GM19193 (cell line): ENCODE data around the gene PKP3.

ENCODE experiments used
- POLR2A ChIP-seq: IDR thresholded peaks from 4 replicates; pipeline ENCODE4 v1.6.1; 2011; ENCODE audit not compliant: insufficient read depth, insufficient read length; ENCODE audit errors: extremely low read depth

PKP3 gene

DNA sequence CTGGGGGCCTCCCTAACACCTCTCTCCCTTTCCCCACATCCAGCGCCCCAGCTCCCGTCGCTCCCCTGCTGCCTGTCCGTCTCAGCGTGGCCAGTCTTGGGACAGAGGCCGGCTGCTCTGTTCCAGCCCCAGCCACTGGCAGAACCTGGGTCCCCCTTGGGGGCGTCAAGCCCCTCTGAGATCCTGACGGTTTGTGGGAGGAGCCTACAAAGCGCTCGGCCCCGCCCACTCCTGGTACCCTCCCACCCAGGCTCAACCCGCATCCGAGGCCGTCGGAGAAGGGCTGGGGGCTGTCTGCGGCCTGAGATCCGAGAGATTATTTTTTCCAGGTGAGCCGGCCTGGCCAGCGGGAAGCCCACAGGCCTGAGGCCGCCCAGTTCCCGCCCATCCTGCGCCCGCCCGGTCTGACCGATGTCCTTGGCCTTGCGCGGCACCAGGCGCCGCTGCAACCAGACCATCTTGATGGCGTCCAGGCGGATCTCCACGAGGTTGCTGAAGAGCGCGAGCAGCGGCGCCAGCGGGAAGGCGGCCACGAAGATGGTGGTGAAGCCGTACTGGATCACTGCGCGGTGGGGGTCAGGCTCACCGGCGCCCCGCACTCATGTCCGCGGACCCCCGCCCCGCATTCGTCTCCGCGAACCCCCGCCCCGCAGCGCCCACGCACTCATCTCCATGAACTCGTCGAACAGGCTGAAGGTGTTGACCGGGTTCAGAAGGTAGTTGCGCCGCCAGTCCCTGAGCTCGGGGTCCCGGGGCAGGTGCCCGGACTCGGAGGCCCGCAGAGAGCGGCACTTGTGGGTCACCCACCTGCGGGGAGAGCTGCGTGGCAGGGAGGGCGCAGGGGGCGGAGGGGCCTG is 26.3 kb downstream of the PKP3 start:
- TF ChIP-seq POLR2A = no peak

DNA sequence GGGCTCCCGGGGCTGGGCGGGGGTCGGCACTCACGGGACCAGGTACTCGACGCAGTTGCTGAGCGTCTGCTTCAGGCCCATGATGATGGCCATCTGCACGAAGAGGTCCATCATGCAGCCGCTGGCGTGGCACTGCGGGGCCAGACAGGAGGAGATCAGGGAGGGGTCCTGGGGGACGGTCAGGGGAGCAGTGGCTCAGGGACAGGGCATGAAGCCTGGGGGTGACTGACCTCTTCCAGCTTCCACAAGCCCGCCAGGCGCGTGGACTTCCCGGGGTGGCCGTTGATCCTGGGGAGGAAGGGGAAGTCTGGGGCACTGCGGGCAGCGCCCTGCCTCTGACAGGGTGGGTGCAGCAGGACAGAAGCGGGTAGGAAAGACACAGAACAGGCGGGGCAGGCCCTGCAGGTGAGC is 26.9 kb downstream of the PKP3 start:
- no peak for TF ChIP-seq POLR2A

DNA sequence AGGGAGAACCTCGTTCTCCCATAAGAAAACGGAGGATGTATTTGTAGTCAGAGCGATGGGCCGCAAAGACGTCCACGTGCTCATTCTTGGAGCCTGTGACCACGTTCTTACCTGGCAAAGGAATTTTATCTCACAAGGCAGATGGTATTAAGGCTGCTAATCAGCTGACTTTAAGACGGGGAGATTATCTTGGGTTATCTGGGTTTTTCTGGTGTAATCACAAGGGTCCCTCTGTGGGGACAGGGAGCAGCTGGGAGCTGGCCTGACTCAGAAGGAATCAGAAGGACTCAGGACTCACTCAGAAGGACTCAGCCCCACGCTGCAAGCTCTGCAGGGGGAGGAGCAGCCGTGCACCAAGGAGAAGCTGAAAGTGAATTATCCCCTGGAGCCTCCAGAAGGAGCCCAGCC is 28.2 kb downstream of the PKP3 start:
- no peak for TF ChIP-seq POLR2A

DNA sequence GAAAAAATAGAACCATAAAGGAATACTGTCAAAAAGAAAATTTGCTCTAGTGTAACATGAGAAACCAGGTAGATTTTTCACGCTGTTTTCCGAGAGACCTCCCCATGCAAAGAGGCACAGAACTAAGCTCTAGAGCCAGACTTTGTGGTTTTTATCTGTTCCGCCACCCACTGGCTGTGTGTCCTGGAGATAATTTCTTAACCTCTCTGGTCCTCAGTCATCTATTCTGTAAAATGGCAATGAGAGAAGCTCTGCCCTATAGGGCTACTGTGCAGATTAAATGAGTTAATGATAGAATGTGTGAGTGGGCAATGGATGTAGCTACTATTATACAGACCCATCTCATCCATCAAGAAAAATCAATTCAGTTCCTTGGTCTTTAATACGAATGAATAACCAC is 30.2 kb downstream of the PKP3 start:
- TF ChIP-seq POLR2A = no peak

DNA sequence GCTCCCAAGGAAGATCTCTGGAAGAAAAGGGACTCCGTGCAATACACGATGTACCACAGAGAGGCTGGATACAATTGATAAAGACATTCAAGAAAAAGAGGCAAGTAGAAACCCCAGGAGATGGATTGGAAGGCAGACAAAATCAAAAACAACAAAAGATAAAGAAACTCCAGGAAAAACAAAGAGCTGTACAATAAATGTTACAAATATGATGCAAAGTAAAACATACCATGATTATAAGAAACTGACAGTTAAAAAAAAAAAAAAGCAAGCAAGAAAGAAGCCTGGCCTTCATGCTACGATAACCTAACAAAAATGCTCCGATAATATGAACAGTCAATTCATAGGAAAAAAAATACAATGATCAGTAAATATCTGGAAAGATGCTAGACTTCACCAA is 31.3 kb downstream of the PKP3 start:
- TF ChIP-seq POLR2A = no peak

DNA sequence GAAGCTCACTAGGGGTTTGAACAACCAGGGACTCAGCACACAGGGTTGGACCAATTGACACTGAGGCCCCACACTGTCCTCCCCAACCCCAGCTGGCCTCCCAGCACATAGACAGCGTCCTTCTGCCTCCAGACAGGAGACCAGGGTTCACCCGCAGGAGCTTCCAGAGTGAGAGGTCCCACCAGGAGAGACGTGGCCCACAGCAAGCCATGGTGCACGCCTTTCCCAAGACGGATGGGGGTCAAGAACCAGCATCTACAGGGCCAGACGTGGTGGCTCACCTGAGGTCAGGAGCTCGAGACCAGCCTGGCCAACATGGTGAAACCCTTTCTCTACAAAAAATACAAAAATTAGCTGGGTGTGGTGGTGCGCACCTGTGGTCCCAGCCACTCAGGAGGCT is 32.8 kb downstream of the PKP3 start:
- no peak for TF ChIP-seq POLR2A

DNA sequence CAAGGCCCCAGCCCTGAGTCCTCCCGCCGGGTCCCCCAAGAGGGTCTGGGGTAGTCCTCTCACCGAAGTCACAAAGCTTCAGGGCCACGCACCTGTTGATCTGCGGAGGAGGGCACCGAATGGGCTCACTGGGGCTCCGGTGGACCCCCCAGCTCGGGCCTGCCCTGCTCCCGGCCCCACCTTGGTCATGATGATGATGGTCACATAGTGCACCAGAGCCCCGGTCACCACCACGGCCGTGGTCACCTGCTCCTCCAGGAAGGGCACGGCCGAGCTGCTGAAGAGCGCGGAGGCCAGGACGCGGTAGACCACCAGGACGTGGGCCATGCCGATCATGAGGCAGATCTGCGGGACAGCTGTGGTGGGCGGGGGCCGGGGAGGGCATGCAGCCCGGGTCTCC is 34.3 kb downstream of the PKP3 start:
- TF ChIP-seq POLR2A = no peak

DNA sequence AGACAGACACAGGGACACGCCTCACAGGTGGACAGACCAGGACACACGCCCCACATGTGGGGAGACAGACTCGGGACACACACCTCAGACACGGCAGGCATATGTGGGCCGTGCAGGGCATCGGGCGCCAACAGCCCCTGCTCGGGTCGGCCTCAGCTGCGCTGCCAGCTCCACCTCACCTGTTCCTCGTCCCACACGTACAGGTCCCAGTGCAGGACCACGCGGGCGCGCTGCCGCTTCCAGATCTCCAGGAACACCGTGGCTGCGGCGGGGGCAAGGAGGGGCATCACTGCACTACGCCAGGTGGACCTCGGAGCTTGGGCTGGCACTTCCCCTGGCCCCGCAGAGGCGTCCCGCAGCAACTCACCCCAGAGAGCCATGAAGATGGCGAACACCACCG is 35.4 kb downstream of the PKP3 start:
- TF ChIP-seq POLR2A = no peak

DNA sequence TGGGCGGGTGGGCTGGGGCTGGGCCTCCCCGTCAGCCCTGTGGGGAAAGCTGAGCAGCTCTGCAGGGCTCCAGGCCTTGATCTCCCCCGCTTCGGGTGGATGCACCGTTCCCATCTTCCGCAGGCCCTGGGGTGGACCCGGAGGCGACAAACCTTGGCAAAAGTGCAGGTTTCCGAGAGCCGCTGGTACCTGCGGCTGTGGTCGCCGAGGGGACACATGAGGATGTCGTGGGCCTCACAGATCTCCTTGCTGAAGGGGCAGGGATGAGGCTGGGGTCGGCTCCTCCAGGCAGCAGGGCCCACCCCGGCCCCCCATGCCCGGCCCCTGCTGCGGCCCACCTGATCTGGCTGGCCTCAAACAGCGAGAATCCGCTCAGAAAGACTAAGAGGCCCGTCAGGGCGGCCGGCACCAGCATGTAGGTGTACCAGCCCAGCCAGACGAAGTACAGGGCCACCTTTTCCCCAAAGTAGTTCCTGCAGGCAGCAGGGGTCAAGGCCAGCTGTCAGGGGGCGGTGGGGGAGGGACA is 36.0 kb downstream of the PKP3 start:
- no peak for TF ChIP-seq POLR2A

DNA sequence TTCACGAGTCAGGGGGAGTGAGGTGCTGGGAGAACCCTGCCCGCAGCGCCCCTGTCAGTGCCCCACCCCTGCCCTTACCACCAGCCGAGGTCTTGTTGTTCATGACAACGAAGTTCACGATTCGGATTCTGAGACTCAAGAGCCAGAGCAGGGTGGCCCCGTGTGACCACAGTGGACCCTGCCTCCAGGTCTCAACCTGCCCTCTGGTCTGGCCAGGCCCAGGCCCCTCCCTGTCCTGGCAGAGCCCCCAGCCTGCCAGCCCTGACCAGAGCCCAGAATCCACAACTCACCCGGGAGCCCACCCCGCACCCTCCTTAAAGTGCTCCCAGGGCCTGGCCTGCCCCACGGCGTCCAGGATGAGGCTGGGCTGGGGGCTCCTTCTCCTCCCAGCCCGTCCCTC is 37.9 kb downstream of the PKP3 start:
- no peak for TF ChIP-seq POLR2A

DNA sequence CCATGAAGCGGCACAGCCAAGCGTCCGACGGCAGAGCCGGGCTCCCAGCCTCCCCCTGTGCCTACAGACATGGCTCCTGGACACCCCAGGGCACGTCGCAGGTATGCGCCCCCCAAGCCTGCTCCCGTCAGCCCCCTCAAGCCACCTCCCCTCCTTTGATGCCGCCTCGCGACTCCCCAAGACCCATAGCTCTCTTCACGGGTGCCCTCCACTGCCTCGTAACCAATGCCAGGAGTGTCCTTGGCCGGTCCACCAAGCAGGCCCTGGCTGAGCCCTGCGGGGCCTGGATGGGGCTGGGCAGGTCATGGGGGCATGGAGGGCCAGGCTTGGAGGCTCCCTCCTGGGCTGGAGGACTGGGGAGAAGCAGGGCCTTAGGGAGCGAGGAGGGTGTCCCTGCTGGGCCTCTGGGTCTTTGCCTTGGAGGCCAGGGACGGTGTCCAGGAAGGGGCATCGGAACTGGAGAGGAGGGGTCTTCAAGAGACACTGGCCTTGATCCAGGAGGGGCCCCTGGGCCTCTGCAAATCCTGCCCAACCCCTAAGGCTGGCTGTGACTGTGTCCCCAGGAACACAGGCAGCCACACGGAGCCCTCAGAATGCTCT is 38.6 kb downstream of the PKP3 start:
- TF ChIP-seq POLR2A = no peak

DNA sequence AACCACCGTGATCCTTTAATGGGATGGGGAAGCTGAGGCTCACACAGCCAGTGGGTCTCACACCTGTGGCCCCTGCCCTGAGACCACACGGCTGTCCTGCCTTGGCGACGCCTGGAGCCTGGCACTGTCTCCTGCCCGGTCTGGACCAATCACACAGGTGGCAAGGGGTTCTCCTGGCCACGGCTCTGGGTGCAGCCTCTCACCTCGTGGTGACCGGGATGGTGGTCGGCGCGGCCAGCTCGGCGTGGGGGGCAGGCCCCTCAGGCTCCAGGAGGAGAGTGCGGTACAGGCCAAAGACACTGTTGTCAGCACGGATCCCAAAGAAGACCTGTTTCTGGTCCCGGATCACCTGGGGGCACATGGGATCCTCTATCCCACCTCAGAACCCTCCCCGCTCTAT is 39.1 kb downstream of the PKP3 start:
- no peak for TF ChIP-seq POLR2A

DNA sequence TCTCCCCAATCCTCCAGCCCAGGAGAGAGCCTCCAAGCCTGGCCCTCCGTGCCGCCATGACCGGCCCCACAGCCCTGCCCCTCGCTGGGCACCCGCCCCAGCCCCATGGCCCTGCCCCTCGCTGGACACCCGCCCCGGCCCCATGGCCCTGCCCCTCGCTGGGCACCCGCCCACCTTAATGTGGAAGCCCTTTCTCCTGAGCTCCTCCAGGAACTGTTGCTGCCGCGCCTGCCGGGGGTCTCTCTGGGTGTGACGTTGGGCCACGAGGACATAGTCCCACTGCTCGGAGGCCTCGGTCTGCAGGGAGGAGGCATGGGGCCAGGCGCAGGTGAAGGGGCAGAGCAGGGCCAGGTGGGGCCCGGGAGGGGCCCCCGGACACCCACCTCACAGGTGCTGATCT is 39.6 kb downstream of the PKP3 start:
- TF ChIP-seq POLR2A = no peak

DNA sequence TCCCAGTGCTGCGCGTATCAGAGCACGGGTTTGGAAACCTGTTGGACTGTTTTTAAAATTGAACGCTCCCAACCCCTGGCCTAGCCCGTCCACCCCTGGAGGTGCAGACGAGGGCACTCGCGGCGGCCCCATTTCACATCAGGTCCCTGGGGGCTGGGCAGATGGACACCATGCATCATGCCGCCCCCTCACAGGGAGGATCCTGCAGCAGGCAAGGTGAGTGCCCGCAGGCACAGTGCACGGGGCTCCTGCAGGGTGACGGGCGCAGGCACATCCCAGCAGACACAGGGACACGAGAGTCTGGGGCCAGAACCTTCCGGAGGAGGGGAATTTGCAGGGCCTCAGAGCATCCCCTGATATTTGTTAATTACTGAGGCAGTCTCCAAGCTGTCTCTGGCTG is 40.5 kb downstream of the PKP3 start:
- no peak for TF ChIP-seq POLR2A

DNA sequence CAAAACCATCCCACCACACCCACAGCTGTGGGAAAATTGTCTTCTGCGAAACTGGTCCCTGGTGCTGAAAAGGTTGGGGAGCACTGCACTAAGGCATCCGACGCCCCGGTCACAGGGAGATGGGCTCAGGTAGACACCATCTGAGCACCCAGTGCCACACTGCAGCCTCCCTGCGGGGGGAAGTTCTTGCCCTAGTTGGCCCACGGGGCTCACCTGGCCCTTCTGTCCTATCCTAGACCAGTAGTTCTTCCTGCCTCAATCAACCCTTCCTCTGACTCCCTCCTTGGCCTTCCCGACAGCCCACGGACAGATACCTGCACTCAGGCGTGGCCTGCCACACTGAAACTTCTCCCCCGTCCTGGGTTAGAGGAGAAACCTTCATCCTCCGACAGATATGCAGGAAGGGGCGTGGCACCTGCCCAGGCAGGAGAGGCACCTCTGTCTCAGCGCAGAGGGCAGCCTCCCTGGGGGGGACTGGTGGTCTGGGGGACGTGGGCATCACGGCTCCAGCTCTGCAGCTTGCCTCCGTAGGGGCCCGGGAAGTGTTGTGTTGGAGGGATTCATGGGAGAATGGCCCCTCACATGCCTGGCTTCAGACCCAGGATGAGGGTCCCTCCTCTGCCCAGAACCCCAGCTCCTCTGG is 43.3 kb downstream of the PKP3 start:
- TF ChIP-seq POLR2A = no peak

DNA sequence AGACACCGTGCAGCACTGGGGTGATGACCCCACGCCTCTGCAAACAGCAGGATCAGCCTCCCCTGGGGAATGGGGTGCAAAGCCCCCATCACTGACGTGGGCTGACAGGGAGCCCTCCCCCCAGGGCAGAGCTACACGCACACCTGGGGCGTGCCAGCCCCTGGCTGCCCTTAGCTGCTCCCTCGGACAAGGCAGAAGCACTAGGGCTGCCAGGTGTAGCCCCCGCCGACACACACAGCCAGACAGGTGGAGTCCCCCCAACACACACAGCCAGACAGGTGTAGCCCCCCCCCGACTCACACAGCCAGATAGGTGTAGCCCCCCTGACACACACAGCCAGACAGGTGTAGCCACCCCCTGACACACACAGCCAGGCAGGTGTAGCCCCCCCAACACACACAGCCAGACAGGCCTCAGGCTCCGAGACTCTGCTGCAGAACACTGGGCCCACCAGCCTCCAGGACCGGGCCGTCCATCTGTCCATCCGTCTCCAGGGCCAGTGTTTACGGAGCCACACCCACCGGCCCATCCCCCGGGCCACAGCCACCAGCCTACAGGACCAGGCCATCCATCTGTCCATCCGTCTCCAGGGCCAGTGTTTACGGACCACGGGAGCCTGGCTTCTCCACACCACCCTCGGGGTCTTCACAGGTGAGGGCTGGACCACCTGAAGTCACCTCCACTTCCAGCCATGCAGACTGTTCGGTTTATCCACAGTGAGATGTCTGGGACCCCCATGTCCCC is 44.3 kb downstream of the PKP3 start:
- no peak for TF ChIP-seq POLR2A
